ENCODE results near the gene PAQR8.

GRCh38 chr6:52438926-52439325, 77.0 kb downstream of the PAQR8 start:
- no peak for TF ChIP-seq CTCF (conservative IDR thresholded peaks at IDR 0.05; ENCODE audit: low read length)
- TF ChIP-seq EZH2phosphoT487 (IDR thresholded peaks at IDR 0.05; ENCODE audit: borderline replicate concordance, low read depth, low read length) = no peak
